H1 (cell line): Measurements from ENCODE around the gene FCGR3B.
"Not testable (repeated sequence)": the region's sequence is repeated elsewhere in the genome, so short reads cannot be mapped to it uniquely, and the experiment has no call there.

Experiments used
- BRCA1 ChIP-seq: IDR thresholded peaks from 2 replicates; pipeline ENCODE4 v1.6.1; 2012; ENCODE audit warnings: low read depth, low read length, improper control_type of control experiment
- CTCF ChIP-seq, 3 experiments: IDR thresholded peaks; 1 replicate in 2 of 3; 2 replicates in 1 of 3; pipeline versions ENCODE4 v1.5.1 to v1.6.1; 2011; ENCODE audit warnings: low read length in 3 of 3, mild to moderate bottlenecking in 3 of 3, inconsistent platforms in 2 of 3, low read depth in 1 of 3, moderate library complexity in 1 of 3; ENCODE audit not compliant: insufficient read depth in 1 of 3; ENCODE audit errors: control extremely low read depth in 1 of 3
- JUND ChIP-seq: IDR thresholded peaks from 2 replicates; pipeline ENCODE4 v1.6.1; 2011; ENCODE audit warnings: mild to moderate bottlenecking, improper control_type of control experiment, low read length
- POLR2AphosphoS5 ChIP-seq: IDR thresholded peaks from 2 replicates; pipeline ENCODE4 v1.6.1; 2011; ENCODE audit warnings: low read depth, low read length
- SIN3A ChIP-seq, 2 experiments: IDR thresholded peaks in 1 of 2; conservative IDR thresholded peaks in 1 of 2; 2 replicates each; pipeline ENCODE4 v1.6.1; 2011 to 2012; ENCODE audit warnings: low read length in 2 of 2, improper control_type of control experiment in 1 of 2, low read depth in 1 of 2, mild to moderate bottlenecking in 1 of 2
- SP1 ChIP-seq: IDR thresholded peaks from 2 replicates; pipeline ENCODE4 v1.6.1; 2011; ENCODE audit warnings: low read depth, low read length
- YY1 ChIP-seq: IDR thresholded peaks from 2 replicates; pipeline ENCODE4 v1.6.1; 2011; ENCODE audit warnings: low read depth, mild to moderate bottlenecking, low read length

GRCh38 chr1:161662684-161663339 is 31.8 kb upstream of the FCGR3B start, which contains the start of gene FCGR2B:
- not testable (repeated sequence) for TF ChIP-seq POLR2AphosphoS5; CTCF (IDR thresholded peaks at IDR 0.05; ENCODE audit: control extremely low read depth in 1 of 3, insufficient read depth in 1 of 3, low read depth in 1 of 3, low read length in 3 of 3); SP1; JUND; SIN3A (conservative IDR thresholded peaks at IDR 0.05 in 1 of 2, IDR thresholded peaks at IDR 0.05 in 1 of 2; ENCODE audit: low read depth in 1 of 2, low read length in 2 of 2); YY1; BRCA1
